Mesothelial cell of epicardium (in vitro differentiated cells): ENCODE measurements around the gene OR52E8. TPM values are rescaled to one million over a fixed set of nuclear protein-coding genes. Genes with fewer than 3 reads are reported as not detected.

ENCODE experiments used
- DNase-seq, 2 experiments: peaks; one replicate each; pipeline ENCODE4 v3.0.0; 2021; ENCODE audit warnings: low spot score in 2 of 2; ENCODE audit not compliant: unreplicated experiment in 2 of 2
- H3K27ac Mint-ChIP-seq: 2 replicates; pipeline ENCODE4 v1.8.0; 2021; ENCODE audit warnings: mixed read lengths
- H3K27me3 Mint-ChIP-seq: 2 replicates; pipeline ENCODE4 v1.8.0; 2021; ENCODE audit warnings: low read depth, mixed read lengths
- H3K36me3 Mint-ChIP-seq: 2 replicates; pipeline ENCODE4 v1.8.0; 2021; ENCODE audit warnings: mixed read lengths
- H3K4me1 Mint-ChIP-seq: 2 replicates; pipeline ENCODE4 v1.8.0; 2021; ENCODE audit warnings: mixed read lengths
- H3K4me3 Mint-ChIP-seq: 2 replicates; pipeline ENCODE4 v1.8.0; 2021; ENCODE audit warnings: mild to moderate bottlenecking, moderate library complexity, mixed read lengths
- H3K9me3 Mint-ChIP-seq: 2 replicates; pipeline ENCODE4 v1.8.0; 2021; ENCODE audit warnings: mixed read lengths
- total RNA-seq: library from RNA; stranded (reverse); gene quantifications from 3 replicates; pipeline ENCODE4 v1.2.1, GENCODE V29; 2021
- TF ChIP-seq, protein P1 (sequence below): fragments of 200-600 bp; sonication (generic); IDR thresholded peaks from one replicate; pipeline ENCODE4 v1.5.0; 2021; ENCODE audit warnings: antibody characterized with exemption; ENCODE audit not compliant: unreplicated experiment

Gene OR52E8
- not detected in 3 replicates for total RNA-seq

DNA sequence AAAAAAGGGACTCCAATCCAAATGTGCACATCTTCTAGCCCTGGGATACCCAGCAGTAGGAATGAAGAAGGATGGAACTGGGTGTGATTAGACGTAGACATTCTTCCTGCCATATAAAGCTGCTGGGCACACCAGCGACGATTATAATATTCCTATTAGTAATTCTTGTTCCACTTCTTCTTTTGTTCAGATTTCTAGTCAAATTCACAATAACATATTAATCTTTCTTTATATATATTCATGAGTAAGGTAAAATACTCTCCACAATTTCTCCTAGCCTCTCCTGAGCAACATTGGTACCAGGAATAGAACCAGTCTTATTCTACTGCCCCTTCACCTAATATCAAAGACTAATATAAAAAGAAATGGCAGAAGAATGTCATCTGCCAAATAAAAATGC lies at the start of gene OR52E8:
Gene OR52E8, minus strand, starts transcription at position 101 of the 400 bp plus-strand sequence. Its CDS starts 0 bp downstream, at position 101.
- Mint-ChIP-seq H3K27me3 (peaks cover 19% of the 10 kb centered on the region), H3K9me3 (peaks cover 12% of the 10 kb centered on the region), H3K4me1 (no peaks in the 10 kb centered on the region), H3K27ac (no peak within 1 kb of the TSS), H3K4me3 (no peak within 1 kb of the TSS), H3K36me3 (no peaks in the 10 kb centered on the region)
- no peak for DNase-seq
- TF ChIP-seq, protein P1, sequence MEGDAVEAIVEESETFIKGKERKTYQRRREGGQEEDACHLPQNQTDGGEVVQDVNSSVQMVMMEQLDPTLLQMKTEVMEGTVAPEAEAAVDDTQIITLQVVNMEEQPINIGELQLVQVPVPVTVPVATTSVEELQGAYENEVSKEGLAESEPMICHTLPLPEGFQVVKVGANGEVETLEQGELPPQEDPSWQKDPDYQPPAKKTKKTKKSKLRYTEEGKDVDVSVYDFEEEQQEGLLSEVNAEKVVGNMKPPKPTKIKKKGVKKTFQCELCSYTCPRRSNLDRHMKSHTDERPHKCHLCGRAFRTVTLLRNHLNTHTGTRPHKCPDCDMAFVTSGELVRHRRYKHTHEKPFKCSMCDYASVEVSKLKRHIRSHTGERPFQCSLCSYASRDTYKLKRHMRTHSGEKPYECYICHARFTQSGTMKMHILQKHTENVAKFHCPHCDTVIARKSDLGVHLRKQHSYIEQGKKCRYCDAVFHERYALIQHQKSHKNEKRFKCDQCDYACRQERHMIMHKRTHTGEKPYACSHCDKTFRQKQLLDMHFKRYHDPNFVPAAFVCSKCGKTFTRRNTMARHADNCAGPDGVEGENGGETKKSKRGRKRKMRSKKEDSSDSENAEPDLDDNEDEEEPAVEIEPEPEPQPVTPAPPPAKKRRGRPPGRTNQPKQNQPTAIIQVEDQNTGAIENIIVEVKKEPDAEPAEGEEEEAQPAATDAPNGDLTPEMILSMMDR = no peak

DNA sequence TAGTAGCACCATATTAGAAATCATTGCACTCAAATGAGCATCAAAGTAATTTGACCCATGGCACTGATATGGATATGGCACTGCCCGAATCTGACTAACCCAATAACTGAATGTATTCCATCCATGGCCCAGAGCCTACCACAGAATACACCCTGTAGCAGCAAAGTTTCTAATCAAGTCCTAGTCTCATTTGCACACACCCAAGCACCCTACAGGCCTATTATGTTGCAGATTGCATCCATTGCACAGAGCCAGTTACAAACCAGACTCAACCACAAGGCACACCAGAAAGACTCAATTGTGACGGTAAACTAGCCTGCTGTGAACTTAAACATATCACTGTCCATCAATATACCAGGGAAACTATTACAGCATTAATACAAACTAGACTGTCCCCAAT lies 42.0 kb upstream of the OR52E8 start:
- no peak overlapping the region for H3K27ac Mint-ChIP-seq
- DNase-seq = no peak
- H3K9me3 Mint-ChIP-seq = no peaks in the 10 kb centered on the region
- TF ChIP-seq, protein P1 = no peak
- H3K4me3 Mint-ChIP-seq = no peak overlapping the region
- H3K27me3 Mint-ChIP-seq = peaks cover 5% of the 10 kb centered on the region
- H3K36me3 Mint-ChIP-seq = no peaks in the 10 kb centered on the region
- H3K4me1 Mint-ChIP-seq = no peaks in the 10 kb centered on the region

DNA sequence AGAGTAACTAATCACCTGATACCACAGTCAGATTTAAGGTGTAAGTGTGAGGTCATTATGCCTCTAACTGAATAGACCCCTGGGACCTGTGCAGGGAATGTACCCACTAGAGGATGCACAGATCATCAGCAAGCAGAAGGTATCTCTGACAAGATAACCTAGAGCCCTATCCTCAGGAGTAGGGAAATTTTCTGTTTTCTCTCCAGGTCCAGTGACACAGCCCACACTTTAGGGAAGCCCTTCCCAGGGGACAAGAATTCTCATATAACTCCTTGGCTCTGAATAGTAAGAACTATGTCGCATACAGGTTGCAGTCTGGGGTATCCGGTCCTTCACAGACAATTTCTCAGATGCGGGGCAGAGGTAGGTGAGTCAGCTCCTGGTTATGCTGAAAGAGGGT lies 35.4 kb upstream of the OR52E8 start, which contains the start of gene OR52E5:
Gene OR52E5, plus strand, starts transcription at position 301 of the 400 bp plus-strand sequence. CDS start 7,569 bp downstream, outside the sequence.
- H3K36me3 Mint-ChIP-seq = no peaks in the 10 kb centered on the region
- no peaks in the 10 kb centered on the region for H3K9me3 Mint-ChIP-seq
- TF ChIP-seq, protein P1 = no peak
- no peak for DNase-seq
- no peak within 1 kb of the TSS for H3K4me3 Mint-ChIP-seq
- H3K27me3 Mint-ChIP-seq = peaks cover 6% of the 10 kb centered on the region
- H3K4me1 Mint-ChIP-seq = no peaks in the 10 kb centered on the region
- no peak within 1 kb of the TSS for H3K27ac Mint-ChIP-seq

DNA sequence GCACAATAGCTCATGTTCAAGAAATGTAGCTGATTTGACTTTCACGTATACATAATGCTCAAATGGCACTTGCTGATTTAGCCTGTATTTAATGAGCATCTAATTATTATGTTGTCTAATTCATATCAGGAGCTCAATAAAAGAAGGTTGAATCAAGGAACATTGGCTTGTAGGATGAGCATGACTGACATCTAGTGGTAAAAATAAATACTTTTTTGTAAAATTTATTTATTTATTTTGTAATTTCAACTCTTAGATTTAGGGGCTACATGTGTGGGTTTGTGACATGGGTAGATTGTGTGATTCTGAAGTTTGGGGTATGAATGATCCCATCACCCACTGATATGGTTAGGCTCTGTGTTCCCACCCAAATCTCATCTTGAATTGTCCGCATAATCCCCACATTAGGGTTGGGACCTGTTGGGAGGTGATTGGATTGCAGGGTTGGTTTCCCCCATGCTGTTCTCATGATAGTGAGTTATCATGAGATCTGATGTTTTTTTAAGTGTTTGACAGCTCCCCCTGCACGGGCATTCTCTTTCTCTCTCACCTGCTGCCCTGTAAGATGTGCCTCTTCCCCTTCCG lies 33.8 kb upstream of the OR52E8 start:
- Mint-ChIP-seq H3K27me3 (peaks cover 6% of the 10 kb centered on the region), H3K36me3 (no peaks in the 10 kb centered on the region), H3K4me1 (no peaks in the 10 kb centered on the region), H3K9me3 (no peaks in the 10 kb centered on the region), H3K4me3 (no peak overlapping the region), H3K27ac (no peak overlapping the region)
- DNase-seq = no peak
- TF ChIP-seq, protein P1 = peak; percentile 67

DNA sequence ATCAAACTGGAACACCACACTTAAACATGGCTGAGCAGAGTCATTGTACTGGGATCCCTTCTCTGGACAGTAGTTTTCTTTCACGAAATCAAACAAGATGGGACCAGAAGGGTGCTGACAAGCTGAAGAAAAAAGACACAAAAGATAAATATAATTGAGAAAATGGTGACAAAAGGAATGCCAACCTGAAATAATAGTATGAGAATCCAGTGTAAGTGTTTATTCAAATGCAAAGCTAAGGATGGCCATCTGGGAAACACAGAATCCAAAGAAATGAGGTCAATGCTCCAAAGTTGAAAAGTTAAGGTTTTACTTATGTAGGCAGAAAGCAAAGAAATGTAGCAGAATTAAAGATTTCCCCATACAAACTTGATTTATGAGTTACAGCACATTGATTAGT lies 30.2 kb upstream of the OR52E8 start:
- Mint-ChIP-seq H3K4me3 (no peak overlapping the region), H3K4me1 (no peaks in the 10 kb centered on the region), H3K27ac (no peak overlapping the region), H3K9me3 (no peaks in the 10 kb centered on the region), H3K36me3 (no peaks in the 10 kb centered on the region), H3K27me3 (peaks cover 3% of the 10 kb centered on the region)
- no peak for DNase-seq
- TF ChIP-seq, protein P1 = no peak
